SW 1271 (cell line): ENCODE results near the gene HOXD12.

ENCODE experiments used
- DNase-seq, 2 experiments: peaks; one replicate each; lab custom pipeline; 2025; lab: John Stamatoyannopoulos, UW

The HOXD12 gene

DNA sequence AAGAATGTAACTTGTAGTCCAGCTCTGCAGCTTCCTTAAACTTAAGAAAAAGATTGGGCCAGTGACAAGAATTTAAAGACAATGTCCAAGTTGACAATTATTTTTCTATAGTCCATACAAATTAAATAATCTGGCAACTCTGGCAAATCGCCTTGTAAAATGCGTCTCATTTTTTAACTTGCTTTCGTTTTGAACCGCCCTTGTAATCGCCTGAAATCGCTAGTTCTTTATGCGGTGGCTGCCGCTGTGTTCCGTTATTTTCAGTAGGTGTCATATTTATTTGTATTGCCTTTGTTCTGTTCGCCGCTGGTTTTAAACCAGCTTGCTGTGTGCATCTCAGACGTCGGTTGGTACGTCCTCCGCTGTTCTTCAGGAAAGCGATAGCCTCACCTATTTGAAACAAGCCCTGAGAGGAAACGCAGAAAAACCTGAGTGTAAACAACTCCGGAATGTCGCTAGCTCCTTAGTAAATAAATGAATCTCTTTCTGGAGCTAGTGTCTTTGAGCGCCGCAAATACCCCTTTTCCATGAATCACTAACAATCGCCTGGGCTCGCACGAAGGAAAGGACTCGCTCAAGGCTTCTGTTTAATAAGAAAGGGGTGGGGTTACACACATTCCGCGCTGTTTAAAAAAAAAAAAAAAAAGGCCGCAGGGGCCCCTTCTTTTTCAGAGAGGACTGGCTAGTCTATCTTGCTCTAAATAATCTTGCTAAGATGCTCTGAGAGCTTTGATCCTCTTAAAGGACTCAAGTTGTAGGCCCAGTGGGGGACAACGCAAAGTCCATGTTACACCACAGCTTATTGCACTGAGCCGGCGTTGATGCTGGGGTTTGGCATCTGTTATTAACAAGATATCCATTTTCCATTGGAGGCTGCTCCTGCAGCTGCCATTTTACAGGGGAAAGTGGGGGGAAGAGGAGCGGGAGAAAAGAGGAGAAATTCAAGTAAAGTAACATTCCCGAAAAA is 32.9 kb downstream of the HOXD12 start:
- DNase-seq = no peak

DNA sequence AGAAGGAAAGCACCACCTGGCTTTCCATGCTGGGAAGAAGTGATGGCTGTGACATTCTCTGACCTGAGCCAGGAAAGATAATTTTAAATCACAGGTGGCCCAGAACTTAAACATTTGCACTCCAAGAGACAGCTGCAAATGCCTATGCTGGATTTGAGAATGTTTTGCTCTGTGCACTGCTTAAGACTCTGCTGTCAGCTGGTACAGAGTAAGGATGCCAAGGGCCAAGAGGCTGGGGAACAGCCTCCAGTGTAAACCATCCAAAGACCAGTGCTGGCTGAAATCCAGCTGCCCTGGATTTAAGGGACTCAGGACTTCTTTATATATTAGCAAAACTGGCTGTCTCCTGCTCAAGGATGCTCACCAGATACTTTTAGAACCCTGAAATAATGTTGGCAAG is 33.8 kb downstream of the HOXD12 start:
- DNase-seq = no peak

DNA sequence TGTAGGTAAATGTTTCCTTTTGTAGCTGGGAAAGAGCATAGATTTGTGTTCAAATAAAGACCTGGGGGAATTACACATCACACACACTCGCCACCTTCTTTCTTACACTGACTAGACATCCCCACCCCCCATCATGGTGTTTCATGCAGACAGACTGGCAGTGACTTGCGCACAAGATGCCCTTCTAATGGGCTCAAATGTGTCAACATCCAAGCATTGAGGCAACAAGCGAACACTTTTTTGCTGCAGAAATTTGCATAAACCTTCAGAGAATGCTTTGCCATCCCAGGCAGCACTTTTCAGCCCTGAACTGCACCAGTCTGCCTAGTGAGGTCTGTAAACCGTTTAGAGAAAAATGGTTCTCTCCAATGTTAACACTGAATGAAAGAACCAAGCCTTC is 34.4 kb downstream of the HOXD12 start:
- DNase-seq = no peak

DNA sequence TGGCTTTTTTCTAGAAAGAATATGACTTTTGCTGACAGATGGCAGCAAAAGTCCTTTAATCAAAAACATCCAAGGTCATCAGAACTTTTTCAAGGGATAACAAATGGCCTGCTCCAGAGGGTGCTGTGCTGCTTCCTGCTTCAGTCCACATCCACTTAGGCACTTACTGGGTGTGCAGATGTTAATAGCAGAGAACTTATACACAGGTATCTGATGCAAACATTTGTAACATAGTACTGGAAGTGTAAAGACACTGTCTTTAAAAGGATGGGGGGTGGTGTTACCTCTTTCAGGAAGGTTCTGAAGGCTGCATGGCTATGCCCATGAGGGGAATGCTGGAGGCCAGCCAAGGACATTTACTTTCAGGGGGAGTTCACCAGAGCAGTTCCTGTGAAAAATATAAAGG is 35.4 kb downstream of the HOXD12 start:
- peak; percentile 7 to 21 for DNase-seq

DNA sequence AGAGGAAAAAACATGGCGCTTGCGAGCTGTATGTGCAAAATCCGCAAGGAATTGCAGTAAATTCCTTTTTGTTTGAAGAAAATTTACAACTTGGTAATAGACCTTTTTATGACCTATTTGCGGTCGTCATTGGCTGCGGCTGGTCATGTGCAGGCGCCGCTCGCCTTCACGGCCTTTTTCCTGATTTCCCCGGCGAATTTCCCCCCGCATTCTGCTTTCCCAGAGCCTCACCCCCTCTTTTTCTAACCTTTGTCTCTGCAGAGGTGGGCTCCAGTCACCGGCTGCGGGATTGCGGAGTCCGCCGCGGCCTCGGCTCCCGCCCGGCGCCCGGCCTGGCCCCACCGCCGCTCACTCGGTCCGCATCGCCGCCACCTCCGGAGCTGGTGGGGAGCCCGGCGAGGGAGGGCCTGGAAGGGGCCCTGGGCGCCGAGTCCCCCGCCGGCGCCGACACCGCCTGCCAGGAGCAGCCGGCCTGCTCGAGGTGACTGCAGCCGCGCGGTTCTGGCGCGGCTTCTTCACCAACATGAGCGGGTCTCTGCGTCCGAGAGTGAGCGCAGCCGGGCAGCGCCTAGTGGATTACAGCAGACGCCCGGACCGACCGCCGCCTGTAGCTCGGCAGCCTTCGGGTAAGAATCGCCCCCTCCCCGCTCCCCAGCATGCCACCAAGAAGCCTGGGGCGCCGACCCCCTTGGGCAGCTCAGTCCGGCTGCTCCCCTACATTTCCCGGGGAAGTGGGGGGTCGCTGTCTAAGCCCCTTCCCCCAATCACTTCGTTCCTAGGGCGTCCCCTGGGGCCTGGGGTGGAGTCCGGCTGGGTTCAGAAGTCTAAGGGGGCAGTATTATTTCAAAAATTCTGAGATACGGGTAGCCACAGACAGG is 37.0 kb downstream of the HOXD12 start:
- no peak for DNase-seq

DNA sequence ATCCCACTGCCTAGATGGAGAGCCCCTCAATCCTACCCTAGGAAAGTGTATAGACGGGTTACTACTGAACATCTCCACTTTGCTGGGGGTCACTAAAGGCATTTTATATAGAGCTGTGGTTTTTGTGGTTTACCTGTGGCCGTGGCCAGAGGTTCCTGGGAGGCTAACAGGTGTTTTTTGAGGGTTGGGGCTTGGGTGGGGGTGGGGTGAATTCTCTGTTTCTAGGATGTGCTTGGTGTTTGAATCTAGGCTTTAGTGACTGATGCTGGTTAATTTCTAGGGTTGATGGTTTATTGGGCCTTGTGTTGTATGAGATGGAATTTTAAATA is 37.6 kb downstream of the HOXD12 start:
- DNase-seq = no peak

DNA sequence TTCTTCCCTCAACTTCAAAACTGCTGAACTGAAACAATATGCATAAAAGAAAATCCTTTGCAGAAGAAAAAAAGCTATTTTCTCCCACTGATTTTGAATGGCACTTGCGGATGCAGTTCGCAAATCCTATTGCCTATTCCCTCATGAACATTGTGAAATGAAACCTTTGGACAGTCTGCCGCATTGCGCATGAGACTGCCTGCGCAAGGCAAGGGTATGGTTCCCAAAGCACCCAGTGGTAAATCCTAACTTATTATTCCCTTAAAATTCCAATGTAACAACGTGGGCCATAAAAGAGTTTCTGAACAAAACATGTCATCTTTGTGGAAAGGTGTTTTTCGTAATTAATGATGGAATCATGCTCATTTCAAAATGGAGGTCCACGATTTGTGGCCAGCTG is 38.3 kb downstream of the HOXD12 start:
- no peak for DNase-seq

DNA sequence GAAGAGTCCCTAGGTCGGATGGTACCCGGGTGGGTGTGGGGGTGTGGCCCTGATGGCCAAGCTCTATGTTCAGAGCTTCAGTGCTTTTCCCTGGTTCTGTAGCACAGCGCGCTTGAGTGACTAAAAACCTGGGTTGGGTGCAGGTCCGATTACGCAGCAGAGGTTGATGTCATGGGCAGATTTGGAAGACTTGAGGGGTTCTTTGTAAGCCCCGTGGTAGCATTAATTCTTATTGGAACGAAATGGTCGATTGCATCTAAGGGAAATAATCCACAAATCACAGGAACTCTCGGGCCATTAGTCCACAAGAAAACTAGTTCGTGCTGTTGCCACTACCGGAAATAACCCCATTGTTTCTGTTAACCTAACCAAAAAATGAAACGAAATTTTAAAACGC is 38.9 kb downstream of the HOXD12 start:
- no peak for DNase-seq

DNA sequence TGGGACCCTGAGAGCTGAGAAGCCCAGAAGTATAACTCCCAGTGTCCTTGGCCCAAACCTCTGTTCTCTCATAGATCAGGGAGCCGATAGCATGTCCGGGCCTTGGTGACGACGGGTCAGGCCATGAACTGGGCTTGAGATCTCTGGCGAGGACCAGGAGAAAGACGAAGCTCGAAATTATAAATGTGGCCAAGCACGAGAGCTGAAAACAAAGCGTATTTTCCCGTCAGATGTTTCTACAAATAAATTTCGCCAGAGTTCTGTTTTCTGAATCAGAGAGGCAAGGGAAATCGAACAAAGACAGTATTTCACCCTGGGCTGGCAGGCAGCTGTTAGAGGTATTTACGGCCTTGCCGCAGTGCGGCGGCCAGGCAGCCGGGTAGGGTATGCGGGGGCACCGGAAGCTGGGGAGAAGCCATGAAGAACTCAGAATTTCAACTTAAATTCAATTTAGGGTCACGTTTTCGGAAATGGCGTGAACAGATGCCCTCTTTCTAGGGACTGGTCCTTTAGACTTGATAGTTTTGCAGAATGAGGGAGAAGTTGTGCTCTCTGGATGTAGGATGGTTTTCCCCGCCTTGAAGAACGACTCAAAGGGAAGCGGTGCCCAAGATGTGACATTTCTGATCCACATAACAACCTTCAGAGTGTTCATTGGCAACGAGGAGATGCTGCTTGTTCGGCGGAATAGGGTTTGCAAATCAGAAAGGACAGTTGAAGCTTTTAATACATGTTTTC is 39.5 kb downstream of the HOXD12 start:
- no peak for DNase-seq

DNA sequence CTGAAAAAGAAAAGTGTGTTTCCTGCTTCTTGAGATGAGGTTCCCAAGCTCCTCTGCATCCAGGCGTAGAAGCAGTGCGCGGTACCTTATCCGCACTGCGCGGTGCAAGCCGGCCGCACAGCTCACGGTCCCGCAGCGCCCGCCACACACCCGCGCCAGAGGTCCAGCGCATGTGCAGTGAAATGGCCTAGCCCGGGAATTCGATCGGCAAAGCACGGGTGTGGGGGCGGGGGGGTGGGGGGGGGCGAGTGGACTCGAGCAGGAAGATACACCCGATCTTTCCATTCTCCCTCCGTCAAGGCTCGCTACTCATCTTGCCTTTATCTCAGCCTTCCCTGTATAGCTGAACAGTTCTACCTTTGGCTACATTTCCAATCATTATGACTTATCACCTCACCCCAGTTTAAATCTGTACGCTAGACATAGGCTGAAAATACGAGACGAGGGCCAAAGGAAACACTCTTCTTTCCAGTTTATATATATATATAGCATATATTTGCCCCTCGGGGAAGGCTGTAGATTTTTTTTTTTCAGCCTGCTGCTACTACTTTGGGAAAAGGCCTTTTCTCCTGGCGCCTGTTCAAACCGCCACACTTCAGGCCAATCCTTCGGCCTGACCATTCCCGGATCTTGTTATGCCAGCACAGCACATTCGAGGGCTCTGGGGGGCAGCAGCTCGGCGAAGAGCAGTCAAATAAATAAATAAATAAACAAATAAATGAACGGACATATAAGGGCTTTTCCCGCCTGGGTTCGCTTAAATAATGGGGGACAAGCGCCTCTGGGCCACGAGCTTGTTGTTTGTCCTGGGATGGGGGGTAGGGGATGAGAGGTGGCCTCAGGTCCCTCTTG is 40.3 kb downstream of the HOXD12 start:
- peak in 1 of 2 experiments; percentile 41 for DNase-seq

DNA sequence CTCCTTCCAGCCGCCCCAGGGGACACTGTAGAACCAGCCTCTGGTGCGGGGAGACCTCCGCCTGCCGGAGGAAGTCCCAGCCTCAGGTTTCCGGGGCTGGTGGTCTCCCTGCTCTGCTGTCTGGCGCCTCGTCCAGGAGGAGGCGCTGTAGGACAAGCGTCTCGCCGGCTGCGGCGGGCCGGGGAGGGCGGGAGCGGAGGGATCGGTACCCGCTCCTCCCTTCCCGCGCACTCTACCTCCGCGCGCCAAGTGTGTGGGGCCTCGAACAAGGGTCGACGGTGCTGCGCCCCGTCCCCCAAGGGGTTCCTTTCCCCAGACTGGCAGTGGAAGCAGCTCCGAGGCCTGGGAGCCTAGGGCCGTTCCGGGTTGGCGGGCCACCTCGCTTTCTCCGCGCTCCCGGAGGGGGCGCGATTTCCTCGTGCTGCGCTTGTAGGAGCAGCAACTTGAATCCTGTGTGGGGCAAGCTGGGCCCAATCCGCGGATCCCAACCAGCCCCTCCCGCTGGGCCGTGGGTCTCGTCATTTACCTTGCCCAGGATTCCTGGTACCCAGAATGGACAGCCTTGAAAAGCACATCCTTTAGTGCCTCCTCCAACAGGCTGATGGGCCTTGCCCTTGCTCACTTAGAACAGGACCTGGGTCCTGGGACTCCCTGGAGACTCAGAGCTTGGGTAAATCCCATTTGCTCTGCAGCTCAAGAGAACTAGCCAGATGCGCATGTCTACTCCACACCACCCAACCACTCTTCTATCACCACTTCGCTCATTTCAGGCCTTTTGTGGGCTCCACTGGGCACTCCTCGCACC is 41.1 kb downstream of the HOXD12 start:
- peak; percentile 34 to 56 for DNase-seq

DNA sequence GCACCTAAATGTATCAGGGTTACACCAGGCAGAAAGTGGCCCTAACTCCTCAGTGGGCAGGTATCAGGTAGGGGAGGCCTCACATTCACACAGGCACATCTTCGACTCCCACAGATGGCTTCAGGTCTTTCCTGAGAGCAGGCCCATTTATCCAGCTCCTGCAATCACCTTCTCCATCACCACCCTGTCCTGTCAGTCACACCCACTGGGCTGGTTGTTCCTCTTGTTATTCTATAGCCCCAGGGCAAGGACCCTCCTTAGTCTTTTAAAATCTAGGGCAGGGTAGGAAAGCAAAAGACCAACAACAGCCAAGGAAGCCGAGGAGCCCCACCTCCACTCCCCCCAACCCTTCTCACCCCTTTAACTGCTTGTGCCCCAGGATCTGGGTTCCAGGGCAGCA is 42.7 kb downstream of the HOXD12 start:
- DNase-seq = no peak

DNA sequence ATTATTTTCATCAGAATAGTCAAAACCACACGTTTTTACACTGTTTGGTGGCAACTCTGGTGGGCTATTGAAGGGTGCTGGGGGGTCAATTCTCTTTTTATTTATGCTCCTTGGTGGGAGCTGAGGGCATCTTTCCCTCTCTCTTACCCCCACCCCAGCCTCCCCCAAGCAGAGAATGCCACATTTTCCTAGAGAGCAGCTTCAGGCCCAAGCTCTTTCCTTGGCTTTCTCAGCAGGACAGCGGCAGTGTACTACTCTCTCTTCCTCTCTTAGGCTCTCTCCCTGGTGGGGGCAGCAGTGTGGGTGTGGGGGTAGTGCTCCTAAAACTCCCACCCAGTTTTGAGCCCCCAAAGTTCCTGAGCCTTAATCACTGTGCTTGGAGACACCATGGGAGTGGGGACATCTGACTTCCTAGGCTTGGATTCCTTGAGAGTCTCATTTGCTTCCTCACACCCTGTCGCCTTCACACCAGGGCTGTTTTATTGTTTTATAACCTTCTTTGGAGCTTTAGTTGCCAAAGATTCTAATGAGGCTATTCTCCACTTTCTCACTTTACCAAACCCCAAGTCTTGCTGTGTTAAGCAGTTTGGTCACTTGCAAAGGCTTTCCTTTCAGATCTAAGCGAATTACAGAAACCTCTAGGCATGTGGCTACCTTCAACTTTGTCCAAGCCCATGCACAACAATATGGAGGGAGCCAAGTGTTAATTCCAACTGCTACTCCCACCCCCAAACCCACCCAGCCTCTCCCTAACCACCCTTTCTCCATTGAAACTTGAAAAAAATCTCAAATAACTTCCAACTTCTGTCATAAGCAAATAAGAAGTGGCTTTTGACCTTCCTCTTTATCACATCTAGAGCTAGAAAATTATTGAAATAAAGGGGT is 45.7 kb downstream of the HOXD12 start:
- no peak for DNase-seq

DNA sequence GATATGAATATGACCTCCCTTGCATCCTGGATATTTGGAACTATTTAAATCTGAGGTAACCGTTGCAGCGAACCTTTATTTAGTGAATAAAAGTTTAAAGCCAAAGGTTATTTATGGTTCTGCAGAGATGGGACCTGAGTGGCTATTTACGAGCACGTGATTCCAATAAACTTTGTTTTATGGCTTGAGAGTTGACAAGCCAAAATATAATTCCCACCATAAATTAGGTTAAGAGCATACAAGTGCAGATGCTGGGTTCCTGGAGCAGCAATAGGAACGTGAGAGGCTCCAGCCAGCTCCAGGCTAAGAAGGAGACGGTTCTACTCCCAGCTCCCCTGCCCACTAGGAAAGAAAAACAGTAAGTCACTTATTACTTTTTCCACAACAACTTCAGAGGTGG is 46.5 kb downstream of the HOXD12 start:
- no peak for DNase-seq

DNA sequence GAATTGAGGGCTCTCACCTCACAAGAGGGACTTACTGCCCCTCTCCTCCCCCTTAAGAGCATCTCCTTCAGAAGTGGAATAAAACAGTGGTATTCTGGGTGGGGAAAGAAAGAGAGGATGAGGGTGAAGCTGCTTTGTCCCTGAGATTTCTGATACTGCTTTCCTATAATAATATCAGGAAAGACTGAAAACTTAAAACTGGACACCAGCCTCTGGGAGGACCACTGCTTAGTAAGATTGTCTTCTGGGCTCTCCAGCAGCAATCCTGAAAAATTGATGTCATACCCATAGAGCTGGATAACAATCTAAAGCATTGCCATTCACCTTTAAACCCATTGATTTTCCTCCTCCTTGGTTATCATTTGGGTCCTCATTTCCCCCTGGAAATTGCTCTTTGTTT is 47.0 kb downstream of the HOXD12 start:
- DNase-seq = no peak

DNA sequence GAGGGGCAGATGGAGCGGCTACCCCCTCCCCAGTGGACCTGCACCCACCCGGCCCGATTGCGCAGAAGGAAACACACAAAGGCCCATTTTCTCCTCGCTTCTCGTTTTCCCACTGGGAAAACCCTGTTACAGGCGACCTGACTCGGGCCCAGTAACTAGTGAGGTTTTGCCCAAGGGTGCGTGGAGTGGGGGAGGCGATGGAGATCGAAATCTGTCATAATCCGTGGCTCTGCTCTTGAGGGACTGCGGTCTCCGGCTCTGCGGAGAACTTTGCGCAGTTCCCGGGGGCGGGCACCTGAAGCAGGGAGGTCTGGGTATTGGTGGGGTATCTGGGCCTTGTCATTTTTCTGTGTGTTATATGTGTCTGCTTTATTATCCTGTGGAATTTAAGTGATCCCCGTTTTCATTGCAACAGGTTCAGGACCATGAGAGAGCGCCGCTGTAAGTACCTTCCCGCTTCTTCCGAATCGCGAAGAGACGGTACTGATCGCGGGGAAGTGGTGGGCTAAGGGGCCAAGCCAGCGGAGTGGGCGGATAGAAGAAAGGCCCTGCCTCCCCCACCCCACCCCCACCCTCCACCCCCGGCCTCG is 47.7 kb downstream of the HOXD12 start:
- DNase-seq = no peak

DNA sequence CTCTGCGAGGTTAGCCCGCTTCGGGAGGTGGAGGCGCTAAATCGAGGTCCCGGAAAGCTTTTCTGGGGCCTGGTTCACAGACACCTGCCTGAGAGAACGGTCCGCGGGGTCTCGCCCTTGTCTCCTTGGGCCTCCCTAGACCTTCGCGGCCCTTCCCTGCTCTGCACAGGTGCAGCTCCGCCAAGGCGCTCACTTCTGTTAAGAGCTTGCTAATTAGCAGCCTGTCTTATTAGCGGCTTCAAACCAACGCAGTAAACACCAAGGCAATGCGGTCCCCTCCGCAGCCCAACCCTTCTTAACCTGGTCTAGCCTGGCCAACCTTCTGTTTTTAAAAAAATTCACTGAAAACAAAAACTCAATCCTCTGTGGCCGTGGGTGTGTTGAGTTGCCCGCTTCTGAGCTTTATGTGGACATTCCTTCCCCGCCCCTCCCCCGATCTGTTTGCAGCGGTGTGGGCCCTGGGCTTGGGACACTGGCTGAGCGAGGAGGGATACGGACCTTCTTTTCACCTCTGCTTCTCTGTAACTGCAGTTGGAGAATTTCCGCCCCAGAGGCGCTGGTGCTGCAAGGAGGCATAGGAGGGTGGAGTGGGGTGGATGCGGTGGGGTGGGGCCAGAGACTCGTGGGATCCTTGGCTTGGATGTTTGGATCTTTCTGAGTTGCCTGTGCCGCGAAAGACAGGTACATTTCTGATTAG is 48.4 kb downstream of the HOXD12 start:
- DNase-seq = no peak

DNA sequence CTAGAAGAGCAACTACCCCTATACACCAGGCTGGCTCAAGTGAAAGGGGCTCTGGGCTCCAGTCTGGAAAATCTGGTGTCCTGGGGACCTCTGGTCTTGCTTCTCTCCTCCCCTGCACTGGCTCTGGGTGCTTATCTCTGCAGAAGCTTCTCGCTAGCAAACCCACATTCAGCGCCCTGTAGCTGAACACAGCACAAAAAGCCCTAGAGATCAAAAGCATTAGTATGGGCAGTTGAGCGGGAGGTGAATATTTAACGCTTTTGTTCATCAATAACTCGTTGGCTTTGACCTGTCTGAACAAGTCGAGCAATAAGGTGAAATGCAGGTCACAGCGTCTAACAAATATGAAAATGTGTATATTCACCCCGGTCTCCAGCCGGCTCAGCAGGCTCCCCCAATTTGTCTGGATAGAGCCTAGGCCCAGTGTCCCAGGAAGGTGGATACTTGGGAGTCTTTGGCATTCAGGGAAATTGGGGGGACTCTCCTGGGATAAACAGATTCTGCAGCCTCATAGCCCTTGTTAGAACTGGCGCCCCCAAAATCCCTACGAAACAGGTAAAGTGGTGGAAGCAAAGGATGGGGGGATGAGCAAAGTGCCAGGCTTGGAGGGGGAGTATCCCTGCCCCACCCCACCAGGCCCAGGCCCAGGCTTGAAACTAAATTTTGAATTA is 49.3 kb downstream of the HOXD12 start:
- DNase-seq = no peak
